Measurements from ENCODE around the gene SLC35E1. TPM values are rescaled to one million over a fixed set of nuclear protein-coding genes. Genes with fewer than 3 reads are reported as not detected.

SLC35E1 gene
- total and polyA plus RNA-seq, 2 of the 13 experiments (the other 11 are each of a cell fraction or from before 2014, with no cell fraction given), result 21.2 to 46.5 TPM

DNA sequence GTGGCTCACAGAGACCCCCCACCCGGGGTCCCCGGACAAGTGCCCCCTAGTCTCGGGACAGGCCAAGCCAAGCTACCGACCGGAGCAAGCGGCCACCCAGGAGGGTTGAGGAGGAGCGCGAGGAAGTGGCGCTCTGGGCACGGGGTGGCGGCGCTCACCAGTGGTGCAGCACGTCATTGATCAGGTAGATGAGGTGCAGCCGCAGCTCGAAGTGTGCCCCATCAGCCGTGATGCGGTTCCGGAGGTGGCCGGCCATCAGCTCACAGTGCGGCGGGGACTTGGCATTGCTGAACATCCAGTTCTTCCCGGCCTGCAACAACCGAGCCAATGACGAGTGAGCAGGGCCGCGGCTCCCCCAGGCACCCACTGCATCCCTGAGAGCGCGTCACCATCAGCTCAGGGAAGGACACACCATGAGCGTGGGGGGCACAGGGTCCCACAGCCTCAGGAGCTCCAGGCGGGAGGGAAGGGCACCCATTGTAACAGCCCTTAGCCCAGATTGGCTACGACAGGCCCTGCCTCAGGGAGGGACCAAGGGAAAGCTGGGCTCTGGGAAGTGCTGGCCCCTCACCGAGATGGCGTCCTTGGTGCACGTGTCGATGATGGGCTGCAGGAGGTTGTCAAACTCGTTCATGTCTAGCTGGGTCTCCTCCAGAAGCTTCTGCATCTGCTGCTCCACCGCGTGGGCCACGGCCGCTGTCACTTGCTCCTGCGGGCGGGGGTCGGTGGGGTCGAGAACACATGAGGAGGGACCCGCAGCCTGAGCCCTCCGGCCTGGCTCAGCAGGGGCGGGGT, 39.6 kb downstream of the SLC35E1 start:
- WGBS (ENCODE audit: low lambda C conversion rate), result 98% methylated on average over 16 of the region's 47 CpGs
- Histone ChIP-seq H3K36me3 (replicated peaks in 1 of 2; ENCODE audit: control insufficient read depth in 1 of 2, insufficient read depth in 2 of 2, low read length in 2 of 2) (peaks cover 51 to 96% of the 10 kb centered on the region in 2 experiments), H3K4me1 (ENCODE audit: insufficient read depth, low read length) (no peaks in the 10 kb centered on the region), H3K4me3 (replicated peaks in 1 of 3; ENCODE audit: insufficient read depth in 1 of 3, low read depth in 2 of 3, low read length in 3 of 3) (no peak overlapping the region), H3K4me2 (ENCODE audit: low read depth, low read length) (no peak overlapping the region), H3K9ac (ENCODE audit: insufficient read depth, low read depth, low read length) (no peak overlapping the region), H3K27me3 (ENCODE audit: control insufficient read depth in 1 of 2, insufficient read depth in 2 of 2, low read length in 2 of 2) (no peaks in the 10 kb centered on the region), H2AFZ (ENCODE audit: low read length) (no peak overlapping the region), H4K20me1 (ENCODE audit: insufficient read depth, low read length) (peaks cover 10% of the 10 kb centered on the region; the same call in 1 of the 2 replicates), H3K79me2 (ENCODE audit: insufficient read depth, low read length) (peaks cover 14% of the 10 kb centered on the region), H3K9me3 (ENCODE audit: low read length) (no peaks in the 10 kb centered on the region), H3K27ac (ENCODE audit: extremely low read length, insufficient read depth, low read length) (no peak overlapping the region)
- ChIA-PET POLR2A (no interaction called here), CTCF (ENCODE audit: low intra/inter-chr PET ratio, low total read pairs) (no interaction called here)
- no peak for TF ChIP-seq SNAPC2 (CRISPR knock-in tag; IDR thresholded peaks at IDR 0.05)
- peak; percentile 23 for TF ChIP-seq RBM22 (optimal IDR thresholded peaks at IDR 0.05; ENCODE audit: low read length)
- TF ChIP-seq HDAC6 (IDR thresholded peaks at IDR 0.05; ENCODE audit: low read depth, low read length), result no peak
- TF ChIP-seq RBFOX2 (IDR thresholded peaks at IDR 0.05; ENCODE audit: low read depth, low read length), result 0 out of 2 replicates have a peak, but pooled peaks have one; percentile 58
- peak; percentile 80 for TF ChIP-seq AGO2 (optimal IDR thresholded peaks at IDR 0.05; ENCODE audit: low read depth, low read length)
- DNase-seq (ENCODE audit: low spot score) (no peak), FAIRE-seq (no peak), ATAC-seq (no peak)
- intact Hi-C loops (cut with micrococcal nuclease; ENCODE audit: unreplicated experiment) (no loop called here), in situ Hi-C loops (cut with HindIII; ENCODE audit: extremely low pct_ligation_motif_present, low pct_unique_long_range_greater_than_20kb) (no loop called here)
- BruUV-seq (replicated peaks), result no TSS peak

DNA sequence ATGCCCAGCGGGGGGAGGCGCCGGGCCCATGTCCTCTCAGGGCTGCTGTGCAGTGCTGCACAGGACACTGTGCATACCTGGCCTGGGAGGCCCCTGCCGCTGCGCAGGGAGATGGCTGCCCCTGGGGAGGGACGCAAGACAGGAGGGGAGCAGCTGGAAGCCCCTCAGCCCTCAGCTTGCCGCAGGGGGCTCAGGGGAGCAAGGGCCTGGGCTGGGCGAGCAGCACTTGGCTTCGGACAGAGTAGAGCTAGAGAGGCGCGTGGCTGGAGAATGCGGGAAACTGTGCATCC, 40.9 kb downstream of the SLC35E1 start:
- H3K27ac ChIP-seq (ENCODE audit: extremely low read length, insufficient read depth, low read length), result no peak overlapping the region
- H3K36me3 ChIP-seq (replicated peaks in 1 of 2; ENCODE audit: control insufficient read depth in 1 of 2, insufficient read depth in 2 of 2, low read length in 2 of 2), result peaks cover 54 to 98% of the 10 kb centered on the region in 2 experiments
- no peaks in the 10 kb centered on the region for H3K9me3 ChIP-seq (ENCODE audit: low read length)
- peaks cover 5% of the 10 kb centered on the region for H3K79me2 ChIP-seq (ENCODE audit: insufficient read depth, low read length)
- intact Hi-C loops (cut with micrococcal nuclease; ENCODE audit: unreplicated experiment), result no loop called here
- ChIA-PET CTCF (ENCODE audit: low intra/inter-chr PET ratio, low total read pairs) (no interaction called here), POLR2A (no interaction called here)
- no peaks in the 10 kb centered on the region for H3K27me3 ChIP-seq (ENCODE audit: control insufficient read depth in 1 of 2, insufficient read depth in 2 of 2, low read length in 2 of 2)
- FAIRE-seq (no peak), ATAC-seq (no peak), DNase-seq (ENCODE audit: low spot score) (no peak)
- no peak overlapping the region for H3K9ac ChIP-seq (ENCODE audit: insufficient read depth, low read depth, low read length)
- BruUV-seq (replicated peaks), result no TSS peak
- 97% methylated on average over 12 of the region's 12 CpGs for WGBS (ENCODE audit: low lambda C conversion rate)
- no peak overlapping the region for H3K4me3 ChIP-seq (replicated peaks in 1 of 3; ENCODE audit: insufficient read depth in 1 of 3, low read depth in 2 of 3, low read length in 3 of 3)
- no peak for TF ChIP-seq HMG20A (CRISPR knock-in tag; IDR thresholded peaks at IDR 0.05; ENCODE audit: borderline replicate concordance)
- no peak for TF ChIP-seq ZNF792 (CRISPR knock-in tag; IDR thresholded peaks at IDR 0.05)
- TF ChIP-seq RBFOX2 (IDR thresholded peaks at IDR 0.05; ENCODE audit: low read depth, low read length), result 0 out of 2 replicates have a peak, but pooled peaks have one; percentile 15
- no peaks in the 10 kb centered on the region for H3K4me1 ChIP-seq (ENCODE audit: insufficient read depth, low read length)
- in situ Hi-C loops (cut with HindIII; ENCODE audit: extremely low pct_ligation_motif_present, low pct_unique_long_range_greater_than_20kb), result no loop called here
- H4K20me1 ChIP-seq (ENCODE audit: insufficient read depth, low read length), result peaks cover 6% of the 10 kb centered on the region; the same call in 1 of the 2 replicates
- no peak overlapping the region for H2AFZ ChIP-seq (ENCODE audit: low read length)
- no peak overlapping the region for H3K4me2 ChIP-seq (ENCODE audit: low read depth, low read length)

Data from HepG2 (cell line).